IMR-90 (cell line): ENCODE measurements around the gene STAMBPL1. TPM values are rescaled to one million over a fixed set of nuclear protein-coding genes. Genes with fewer than 3 reads are reported as not detected.

Source experiments
- ATAC-seq: fragments of 200-7000 bp; cut with Tn5 transposase; 2 replicates; pipeline ENCODE4 v1.9.1; 2020; ENCODE audit warnings: low read depth, mild to moderate bottlenecking, moderate library complexity
- BruUV-seq: library from RNA; stranded (reverse); fragments of 400-500 nt; replicated peaks from 2 replicates; lab custom pipeline; 2021; lab: Mats Ljungman, UMichigan
- CTCF ChIA-PET: fragments of 300-600 bp; formaldehyde crosslinking; extraction: SDS; loops from one replicate; lab custom pipeline; 2021; ENCODE audit warnings: antibody characterized with exemption; lab: Yijun Ruan, JAX
- POLR2A ChIA-PET: fragments of 300-600 bp; sonication (Branson Sonifier 250); formaldehyde crosslinking; loops from one replicate; lab custom pipeline; 2022; ENCODE audit warnings: antibody characterized with exemption; ENCODE audit not compliant: unreplicated experiment; lab: Charles Lee
- DNase-seq: peaks from one replicate; pipeline ENCODE4 v3.0.0; 2013
- H2AFZ ChIP-seq: replicated peaks from 2 replicates; pipeline ENCODE3; 2013; ENCODE audit warnings: low read length, mild to moderate bottlenecking; ENCODE audit not compliant: poor library complexity
- H2AK5ac ChIP-seq: 2 replicates; pipeline ENCODE4 v1.6.1; 2013; ENCODE audit warnings: low read depth, low read length, inconsistent platforms
- H2AK9ac ChIP-seq: replicated peaks from 2 replicates; pipeline ENCODE3; 2013; ENCODE audit warnings: mild to moderate bottlenecking, low read depth, low read length, moderate library complexity; ENCODE audit not compliant: poor library complexity
- H2BK120ac ChIP-seq: 2 replicates; pipeline ENCODE4 v1.6.1; 2013; ENCODE audit warnings: low read depth, low read length, inconsistent platforms
- H2BK15ac ChIP-seq: 3 replicates; pipeline ENCODE4 v1.6.1; 2013; ENCODE audit warnings: low read depth, low read length, inconsistent platforms
- H2BK20ac ChIP-seq: 2 replicates; pipeline ENCODE4 v1.6.1; 2013; ENCODE audit warnings: low read depth, mild to moderate bottlenecking, inconsistent platforms, low read length, moderate library complexity
- H2BK5ac ChIP-seq: 2 replicates; pipeline ENCODE4 v1.6.1; 2013; ENCODE audit warnings: mild to moderate bottlenecking, low read depth, low read length, inconsistent platforms; ENCODE audit not compliant: poor library complexity, severe bottlenecking
- H3K14ac ChIP-seq: replicated peaks from 2 replicates; pipeline ENCODE4 v1.6.1; 2013; ENCODE audit warnings: low read depth, low read length, inconsistent platforms
- H3K18ac ChIP-seq: 2 replicates; pipeline ENCODE4 v1.6.1; 2013; ENCODE audit warnings: low read depth, low read length, control low read depth
- H3K23ac ChIP-seq: 2 replicates; pipeline ENCODE4 v1.6.1; 2013; ENCODE audit warnings: low read depth, low read length, inconsistent platforms
- H3K27ac ChIP-seq: 2 replicates; pipeline ENCODE4 v1.5.1; 2013; ENCODE audit warnings: mild to moderate bottlenecking, control low read depth, low read length; ENCODE audit not compliant: insufficient read depth
- H3K27me3 ChIP-seq: 2 replicates; pipeline ENCODE4 v1.6.1; 2013; ENCODE audit warnings: low read length; ENCODE audit not compliant: control insufficient read depth, insufficient read depth
- H3K36me3 ChIP-seq: 2 replicates; pipeline ENCODE4 v1.6.1; 2013; ENCODE audit warnings: low read length, mixed read lengths; ENCODE audit not compliant: control insufficient read depth, insufficient read depth
- H3K4ac ChIP-seq: 2 replicates; pipeline ENCODE4 v1.6.1; 2013; ENCODE audit warnings: low read depth, low read length, inconsistent platforms
- H3K4me1 ChIP-seq: 2 replicates; pipeline ENCODE4 v1.6.1; 2013; ENCODE audit warnings: low read length, mixed read lengths; ENCODE audit not compliant: control insufficient read depth, insufficient read depth
- H3K4me2 ChIP-seq: 2 replicates; pipeline ENCODE4 v1.6.1; 2013; ENCODE audit warnings: low read depth, mild to moderate bottlenecking, control low read depth, low read length, moderate library complexity
- H3K4me3 ChIP-seq: 2 replicates; pipeline ENCODE4 v1.5.1; 2013; ENCODE audit warnings: low read depth, mild to moderate bottlenecking, control low read depth, low read length, moderate library complexity; ENCODE audit not compliant: insufficient read depth
- H3K56ac ChIP-seq: 2 replicates; pipeline ENCODE4 v1.6.1; 2013; ENCODE audit warnings: low read length, inconsistent platforms; ENCODE audit not compliant: insufficient read depth; ENCODE audit errors: extremely low read depth
- H3K79me1 ChIP-seq, 2 experiments: 2 replicates each; pipeline ENCODE4 v1.6.1; 2013; ENCODE audit warnings: low read length in 2 of 2, inconsistent platforms in 1 of 2, low read depth in 1 of 2
- H3K9ac ChIP-seq: 2 replicates; pipeline ENCODE4 v1.6.1; 2013; ENCODE audit warnings: low read depth, low read length, control low read depth
- H3K9me1 ChIP-seq: 2 replicates; pipeline ENCODE4 v1.6.1; 2013; ENCODE audit warnings: low read length, inconsistent platforms; ENCODE audit not compliant: insufficient read depth
- H3K9me3 ChIP-seq: 2 replicates; pipeline ENCODE4 v1.6.1; 2013; ENCODE audit warnings: low read length; ENCODE audit not compliant: control insufficient read depth, insufficient read depth
- H4K20me1 ChIP-seq: 2 replicates; pipeline ENCODE4 v1.6.1; 2013; ENCODE audit warnings: low read length, inconsistent platforms; ENCODE audit not compliant: insufficient read depth
- H4K5ac ChIP-seq: 2 replicates; pipeline ENCODE4 v1.6.1; 2013; ENCODE audit warnings: mild to moderate bottlenecking, low read depth, low read length, control low read depth
- H4K8ac ChIP-seq, 2 experiments: 2 replicates each; pipeline ENCODE4 v1.6.1; 2013; ENCODE audit warnings: low read depth in 2 of 2, low read length in 2 of 2, control low read depth in 1 of 2, inconsistent platforms in 1 of 2
- H4K91ac ChIP-seq: 2 replicates; pipeline ENCODE4 v1.6.1; 2013; ENCODE audit warnings: low read depth, low read length, inconsistent platforms; ENCODE audit not compliant: insufficient read depth
- CHD1 ChIP-seq: IDR thresholded peaks from 2 replicates; pipeline ENCODE4 v1.6.1; 2012; ENCODE audit warnings: low read depth, low read length, improper control_type of control experiment
- FOS ChIP-seq: fragments of 150-350 bp; IDR thresholded peaks from 2 replicates; pipeline ENCODE4 v1.6.1; 2016; ENCODE audit warnings: low read depth, low read length
- MAFK ChIP-seq: IDR thresholded peaks from 2 replicates; pipeline ENCODE4 v1.6.1; 2012; ENCODE audit warnings: low read depth, low read length, improper control_type of control experiment
- NFE2L2 ChIP-seq: fragments of 150-350 bp; IDR thresholded peaks from 2 replicates; pipeline ENCODE4 v1.6.1; 2016; ENCODE audit warnings: low read depth, mild to moderate bottlenecking, low read length
- RCOR1 ChIP-seq: IDR thresholded peaks from 2 replicates; pipeline ENCODE4 v1.6.1; 2012; ENCODE audit warnings: mild to moderate bottlenecking, low read length, improper control_type of control experiment; ENCODE audit not compliant: insufficient replicate concordance
- SMC3 ChIP-seq: fragments of 150-350 bp; IDR thresholded peaks from 2 replicates; pipeline ENCODE4 v1.6.1; 2016; ENCODE audit warnings: low read depth, mild to moderate bottlenecking, antibody characterized with exemption, low read length, moderate library complexity
- WGBS, 2 experiments: methylation state at CpG; one replicate each; pipeline versions ENCODE4 v1.1.5 to v1.1.7; 2013; ENCODE audit warnings: missing lambda C conversion rate in 2 of 2; ENCODE audit not compliant: insufficient read length in 1 of 2; ENCODE audit errors: extremely low coverage in 2 of 2; 5-methylcytosine and 5-hydroxymethylcytosine counted together
- dilution Hi-C: fragments of 300-500 bp; cut with HindIII; formaldehyde crosslinking; loops from one replicate; pipeline ENCODE4 v1.14.3; 2018; ENCODE audit warnings: low sequenced_read_pairs; ENCODE audit not compliant: unreplicated experiment
- in situ Hi-C: fragments of 300-500 bp; cut with MboI; formaldehyde crosslinking; loops from 3 replicates; pipeline ENCODE4 v1.14.3; 2019; ENCODE audit warnings: low sequenced_read_pairs, inconsistent platforms, mixed read lengths
- intact Hi-C: fragments of 100-400 bp; cut with micrococcal nuclease; formaldehyde crosslinking; loops from 2 replicates; pipeline ENCODE4 v1.10.0; 2022
- polyA plus RNA-seq, 3 experiments: library from polyadenylated mRNA; depleted of rRNA; stranded (reverse); fragments of >200 nt; gene quantifications; 2 replicates each; pipeline ENCODE4 v1.2.3, GENCODE V29; 2012; ENCODE audit warnings: low replicate concordance in 1 of 3
- total RNA-seq: library from RNA; depleted of rRNA; stranded (reverse); fragments of >200 nt; gene quantifications from 2 replicates; pipeline ENCODE4 v1.2.3, GENCODE V29; 2012
- TF ChIP-seq, protein P1 (sequence below): conservative IDR thresholded peaks from 2 replicates; pipeline ENCODE4 v1.5.1; 2012; ENCODE audit warnings: mild to moderate bottlenecking, low read depth, low read length, improper control_type of control experiment
- TF ChIP-seq, protein P2 (sequence below): fragments of 150-350 bp; IDR thresholded peaks from 2 replicates; pipeline ENCODE4 v1.6.1; 2017; ENCODE audit warnings: mild to moderate bottlenecking, antibody characterized with exemption, low read length, low read depth

STAMBPL1 gene
- total and polyA plus RNA-seq, 2 of the 4 experiments (the other 2 are of a cell fraction): 26.8 to 28.1 TPM

- WGBS, 2 experiments: no CpG with 5 or more reads among the region's 1 CpG
- in situ Hi-C loops (no loop called here), dilution Hi-C loops (no loop called here), intact Hi-C loops (no loop called here)
- H2BK120ac ChIP-seq: no peak overlapping the region; the same call in 1 of the 2 replicates
- H4K8ac ChIP-seq: 0 out of 4 replicates have a peak overlapping the region, but pooled peaks of 1 of the 2 experiments have one; percentile 6
- DNase-seq (no peak), ATAC-seq (peak; percentile 56)
- H3K36me3 ChIP-seq: no peaks in the 10 kb centered on the region
- peak overlapping the region; percentile 22; the same call in 1 of the 2 replicates for H2BK20ac ChIP-seq
- H2BK15ac ChIP-seq: no peak overlapping the region
- peak overlapping the region; percentile 83; the same call in 1 of the 2 replicates for H3K18ac ChIP-seq
- no peak overlapping the region for H3K4ac ChIP-seq
- H3K9ac ChIP-seq: no peak overlapping the region
- peak overlapping the region; percentile 60; the same call in 1 of the 2 replicates for H3K23ac ChIP-seq
- H4K91ac ChIP-seq: no peak overlapping the region
- H2AK5ac ChIP-seq: no peak overlapping the region
- H3K14ac ChIP-seq: no peak overlapping the region; the same call in 1 of the 2 replicates
- POLR2A ChIA-PET: no interaction called here
- TF ChIP-seq, protein P1, sequence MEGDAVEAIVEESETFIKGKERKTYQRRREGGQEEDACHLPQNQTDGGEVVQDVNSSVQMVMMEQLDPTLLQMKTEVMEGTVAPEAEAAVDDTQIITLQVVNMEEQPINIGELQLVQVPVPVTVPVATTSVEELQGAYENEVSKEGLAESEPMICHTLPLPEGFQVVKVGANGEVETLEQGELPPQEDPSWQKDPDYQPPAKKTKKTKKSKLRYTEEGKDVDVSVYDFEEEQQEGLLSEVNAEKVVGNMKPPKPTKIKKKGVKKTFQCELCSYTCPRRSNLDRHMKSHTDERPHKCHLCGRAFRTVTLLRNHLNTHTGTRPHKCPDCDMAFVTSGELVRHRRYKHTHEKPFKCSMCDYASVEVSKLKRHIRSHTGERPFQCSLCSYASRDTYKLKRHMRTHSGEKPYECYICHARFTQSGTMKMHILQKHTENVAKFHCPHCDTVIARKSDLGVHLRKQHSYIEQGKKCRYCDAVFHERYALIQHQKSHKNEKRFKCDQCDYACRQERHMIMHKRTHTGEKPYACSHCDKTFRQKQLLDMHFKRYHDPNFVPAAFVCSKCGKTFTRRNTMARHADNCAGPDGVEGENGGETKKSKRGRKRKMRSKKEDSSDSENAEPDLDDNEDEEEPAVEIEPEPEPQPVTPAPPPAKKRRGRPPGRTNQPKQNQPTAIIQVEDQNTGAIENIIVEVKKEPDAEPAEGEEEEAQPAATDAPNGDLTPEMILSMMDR: no peak
- no peak for TF ChIP-seq SMC3
- no peak for TF ChIP-seq NFE2L2
- TF ChIP-seq MAFK: no peak
- TF ChIP-seq, protein P2, sequence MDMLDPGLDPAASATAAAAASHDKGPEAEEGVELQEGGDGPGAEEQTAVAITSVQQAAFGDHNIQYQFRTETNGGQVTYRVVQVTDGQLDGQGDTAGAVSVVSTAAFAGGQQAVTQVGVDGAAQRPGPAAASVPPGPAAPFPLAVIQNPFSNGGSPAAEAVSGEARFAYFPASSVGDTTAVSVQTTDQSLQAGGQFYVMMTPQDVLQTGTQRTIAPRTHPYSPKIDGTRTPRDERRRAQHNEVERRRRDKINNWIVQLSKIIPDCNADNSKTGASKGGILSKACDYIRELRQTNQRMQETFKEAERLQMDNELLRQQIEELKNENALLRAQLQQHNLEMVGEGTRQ: no peak
- no peak for TF ChIP-seq CHD1
- no peak for TF ChIP-seq FOS
- no peak for TF ChIP-seq RCOR1
- H2BK5ac ChIP-seq: peak overlapping the region; percentile 52
- CTCF ChIA-PET: interaction anchor here (1.0 kb wide), 1 partner anchor 28 kb away, joined by 3 read pairs; no protein-coding TSS in a partner anchor
- H3K4me1 ChIP-seq: peaks cover 7% of the 10 kb centered on the region
- H3K27me3 ChIP-seq: no peaks in the 10 kb centered on the region
- H3K9me1 ChIP-seq: peaks cover 3% of the 10 kb centered on the region; the same call in 1 of the 2 replicates
- H3K4me3 ChIP-seq: no peak overlapping the region
- H2AK9ac ChIP-seq: no peak overlapping the region
- H4K20me1 ChIP-seq: no peaks in the 10 kb centered on the region
- no peaks in the 10 kb centered on the region for H3K9me3 ChIP-seq
- H3K56ac ChIP-seq: no peak overlapping the region
- H3K27ac ChIP-seq: no peak overlapping the region
- no TSS peak for BruUV-seq
- peak overlapping the region; percentile 55; the same call in 1 of the 2 replicates for H3K4me2 ChIP-seq
- H4K5ac ChIP-seq: peak overlapping the region; percentile 30; the same call in 1 of the 2 replicates
- peaks cover 3 to 39% of the 10 kb centered on the region in 2 experiments; a peak in 3 of 4 replicates for H3K79me1 ChIP-seq
- H2AFZ ChIP-seq: no peak overlapping the region
Measured at GRCh38 chr10:88960802-88961201, 80.8 kb downstream of the STAMBPL1 start.
